HCT116 (cell line): ENCODE measurements around the gene MAP3K21.

ENCODE experiments used
- CBX3 ChIP-seq: IDR thresholded peaks from 2 replicates; pipeline ENCODE4 v1.6.1; 2012; ENCODE audit warnings: low read depth
- CTCF ChIP-seq, 3 experiments: fragments of 200-600 bp in 1 of 3; sonication (generic) in 1 of 3; IDR thresholded peaks in 2 of 3; conservative IDR thresholded peaks in 1 of 3; 2 replicates each; pipeline ENCODE4 v1.5.1; 2012 to 2017; ENCODE audit warnings: low read depth in 2 of 3, low read length in 2 of 3, antibody characterized with exemption in 1 of 3, borderline replicate concordance in 1 of 3, control low read depth in 1 of 3, mild to moderate bottlenecking in 1 of 3, mixed read lengths in 1 of 3, mixed run types in 1 of 3, moderate library complexity in 1 of 3; ENCODE audit not compliant: insufficient read depth in 1 of 3
- EZH2 ChIP-seq: fragments of 200-600 bp; sonication (generic); IDR thresholded peaks from 2 replicates; pipeline ENCODE4 v1.6.1; 2017; ENCODE audit warnings: antibody characterized with exemption, mixed run types
- POLR2A ChIP-seq: IDR thresholded peaks from 2 replicates; pipeline ENCODE4 v1.7.0; 2011; ENCODE audit warnings: borderline replicate concordance; ENCODE audit not compliant: insufficient read depth, insufficient read length; ENCODE audit errors: extremely low read depth
- POLR2AphosphoS5 ChIP-seq: IDR thresholded peaks from 2 replicates; pipeline ENCODE4 v1.6.1; 2011; ENCODE audit warnings: mild to moderate bottlenecking, low read depth, low read length, moderate library complexity
- RAD21 ChIP-seq: IDR thresholded peaks from 2 replicates; pipeline ENCODE4 v1.6.1; 2012; ENCODE audit warnings: low read depth, mild to moderate bottlenecking
- SIN3A ChIP-seq: IDR thresholded peaks from 2 replicates; pipeline ENCODE4 v1.6.1; 2012; ENCODE audit warnings: low read depth
- SP1 ChIP-seq: IDR thresholded peaks from 2 replicates; pipeline ENCODE4 v1.6.1; 2012; ENCODE audit warnings: low read depth

- TF ChIP-seq EZH2 (no peak), CTCF (IDR thresholded peaks at IDR 0.05 in 2 of 3, conservative IDR thresholded peaks at IDR 0.05 in 1 of 3; ENCODE audit: borderline replicate concordance in 1 of 3, insufficient read depth in 1 of 3, low read depth in 2 of 3, low read length in 2 of 3) (no peak), POLR2A (no peak), RAD21 (no peak), SIN3A (no peak), CBX3 (no peak), POLR2AphosphoS5 (no peak), SP1 (no peak)
Observed at GRCh38 chr1:233316473-233316872, 11.1 kb upstream of the MAP3K21 start.
